H1 (cell line): Measurements from ENCODE around the gene POLR1H. TPM values are rescaled to one million over a fixed set of nuclear protein-coding genes. Genes with fewer than 3 reads are reported as not detected.

Source experiments
- CTCF ChIA-PET: fragments of 300-600 bp; sonication (Branson Sonifier 250); formaldehyde crosslinking; loops from one replicate; lab custom pipeline; 2021; ENCODE audit not compliant: partially characterized antibody; lab: Charles Lee
- POLR2A ChIA-PET: fragments of 300-600 bp; sonication (Branson Sonifier 250); formaldehyde crosslinking; loops from one replicate; lab custom pipeline; 2021; ENCODE audit warnings: inconsistent platforms; ENCODE audit not compliant: partially characterized antibody; lab: Charles Lee
- DNase-seq, 2 experiments: peaks; one replicate each; pipeline versions ENCODE4 v3.0.0 to v3.0.0-alpha.2; 2010 to 2022; ENCODE audit warnings: low spot score in 2 of 2, low read depth in 1 of 2, mixed read lengths in 1 of 2
- FAIRE-seq: peaks from 2 replicates; lab custom pipeline; 2011; peaks lifted over from hg19 to GRCh38; lab: Jason Lieb, UNC
- H2AFZ ChIP-seq: 2 replicates; pipeline ENCODE4 v1.8.1; 2012; ENCODE audit warnings: low read length, inconsistent platforms
- H2AK5ac ChIP-seq: 2 replicates; pipeline ENCODE4 v1.6.1; 2013; ENCODE audit warnings: low read depth, low read length
- H2BK120ac ChIP-seq: replicated peaks from 2 replicates; pipeline ENCODE3; 2013; ENCODE audit warnings: low read depth, low read length, inconsistent platforms
- H2BK12ac ChIP-seq: 2 replicates; pipeline ENCODE4 v1.6.1; 2013; ENCODE audit warnings: low read depth, low read length
- H2BK15ac ChIP-seq: 2 replicates; pipeline ENCODE4 v1.6.1; 2013; ENCODE audit warnings: low read length
- H2BK20ac ChIP-seq: 2 replicates; pipeline ENCODE4 v1.6.1; 2013; ENCODE audit warnings: low read length
- H2BK5ac ChIP-seq: 2 replicates; pipeline ENCODE4 v1.6.1; 2013; ENCODE audit warnings: low read depth, low read length
- H3K14ac ChIP-seq: 2 replicates; pipeline ENCODE4 v1.6.1; 2013; ENCODE audit warnings: inconsistent platforms; ENCODE audit not compliant: insufficient read length
- H3K18ac ChIP-seq: 2 replicates; pipeline ENCODE4 v1.6.1; 2013; ENCODE audit warnings: low read length; ENCODE audit errors: extremely low read depth
- H3K23ac ChIP-seq: 2 replicates; pipeline ENCODE4 v1.6.1; 2013; ENCODE audit warnings: inconsistent platforms; ENCODE audit not compliant: insufficient read length
- H3K23me2 ChIP-seq: 2 replicates; pipeline ENCODE4 v1.6.1; 2013; ENCODE audit warnings: low read depth, low read length
- H3K27ac ChIP-seq: 2 replicates; pipeline ENCODE4 v1.6.1; 2011; ENCODE audit warnings: low read depth, low read length, inconsistent platforms
- H3K27me3 ChIP-seq, 4 experiments: replicated peaks in 1 of 4; 1 replicate in 1 of 4; 2 replicates in 3 of 4; pipeline versions ENCODE4 v1.6.1 to v1.8.1; 2011 to 2013; ENCODE audit warnings: low read length in 3 of 4, mild to moderate bottlenecking in 3 of 4, inconsistent platforms in 2 of 4, mixed read lengths in 2 of 4, moderate library complexity in 1 of 4; ENCODE audit not compliant: control insufficient read depth in 3 of 4, insufficient read depth in 3 of 4; ENCODE audit errors: extremely low read depth in 1 of 4
- H3K36me3 ChIP-seq, 4 experiments: 2 replicates each; pipeline versions ENCODE4 v1.6.1 to v1.8.1; 2011 to 2013; ENCODE audit warnings: mild to moderate bottlenecking in 4 of 4, low read length in 3 of 4, moderate library complexity in 2 of 4, control low read depth in 1 of 4, inconsistent platforms in 1 of 4; ENCODE audit not compliant: insufficient read depth in 4 of 4, control insufficient read depth in 2 of 4
- H3K4ac ChIP-seq: replicated peaks from 2 replicates; pipeline ENCODE3; 2013; ENCODE audit warnings: low read length, low read depth, mixed read lengths, inconsistent platforms; ENCODE audit not compliant: insufficient read length
- H3K4me1 ChIP-seq, 4 experiments: replicated peaks in 1 of 4; 1 replicate in 1 of 4; 2 replicates in 3 of 4; pipeline versions ENCODE4 v1.6.1 to v1.8.1; 2011 to 2013; ENCODE audit warnings: low read length in 3 of 4, inconsistent platforms in 2 of 4, mixed read lengths in 1 of 4; ENCODE audit not compliant: insufficient read depth in 4 of 4, control insufficient read depth in 3 of 4
- H3K4me2 ChIP-seq, 2 experiments: 2 replicates each; pipeline versions ENCODE4 v1.6.1 to v1.8.1; 2011 to 2013; ENCODE audit warnings: low read depth in 2 of 2, low read length in 2 of 2, control low read depth in 1 of 2, inconsistent platforms in 1 of 2, mild to moderate bottlenecking in 1 of 2; ENCODE audit not compliant: insufficient read depth in 1 of 2
- H3K4me3 ChIP-seq, 4 experiments: fragments of 200-600, 300-600 bp in 1 of 4; sonication (generic), shearing (Covaris generic), sonication (Bioruptor Twin) in 1 of 4; 2 replicates each; pipeline versions ENCODE4 v1.5.1 to v1.8.1; 2011 to 2016; ENCODE audit warnings: low read length in 4 of 4, low read depth in 3 of 4, control low read depth in 2 of 4, inconsistent platforms in 2 of 4, mild to moderate bottlenecking in 2 of 4, mixed read lengths in 1 of 4, moderate library complexity in 1 of 4; ENCODE audit not compliant: insufficient read depth in 2 of 4; ENCODE audit errors: extremely low read depth in 1 of 4
- H3K56ac ChIP-seq: replicated peaks from 2 replicates; pipeline ENCODE3; 2013; ENCODE audit warnings: low read depth, mild to moderate bottlenecking, mixed read lengths, low read length, inconsistent platforms; ENCODE audit not compliant: insufficient read length
- H3K79me1 ChIP-seq: 2 replicates; pipeline ENCODE4 v1.6.1; 2013; ENCODE audit warnings: low read depth, low read length, control low read depth
- H3K79me2 ChIP-seq, 2 experiments: 2 replicates each; pipeline versions ENCODE4 v1.6.1 to v1.8.1; 2012 to 2013; ENCODE audit warnings: low read length in 2 of 2, mild to moderate bottlenecking in 2 of 2, inconsistent platforms in 1 of 2; ENCODE audit not compliant: insufficient read depth in 2 of 2, control insufficient read depth in 1 of 2
- H3K9ac ChIP-seq, 4 experiments: replicated peaks in 1 of 4; 1 replicate in 1 of 4; 2 replicates in 3 of 4; pipeline versions ENCODE4 v1.6.1 to v1.8.1; 2011 to 2013; ENCODE audit warnings: low read depth in 3 of 4, low read length in 3 of 4, control low read depth in 2 of 4, mild to moderate bottlenecking in 2 of 4, moderate library complexity in 2 of 4, inconsistent platforms in 1 of 4; ENCODE audit errors: extremely low read depth in 1 of 4
- H3K9me3 ChIP-seq, 2 experiments: 2 replicates each; pipeline versions ENCODE4 v1.6.1 to v1.8.1; 2012 to 2013; ENCODE audit warnings: mild to moderate bottlenecking in 2 of 2, moderate library complexity in 2 of 2, control low read depth in 1 of 2, inconsistent platforms in 1 of 2, low read depth in 1 of 2, low read length in 1 of 2, mixed read lengths in 1 of 2; ENCODE audit not compliant: insufficient read depth in 2 of 2
- H4K20me1 ChIP-seq, 2 experiments: replicated peaks in 1 of 2; 2 replicates each; pipeline versions ENCODE3 to v1.8.1; 2011 to 2013; ENCODE audit warnings: inconsistent platforms in 2 of 2, low read length in 2 of 2, mild to moderate bottlenecking in 1 of 2; ENCODE audit not compliant: insufficient read depth in 2 of 2, control insufficient read depth in 1 of 2
- H4K5ac ChIP-seq: 2 replicates; pipeline ENCODE4 v1.6.1; 2013; ENCODE audit warnings: low read length, low read depth, mixed read lengths, inconsistent platforms; ENCODE audit not compliant: insufficient read length
- H4K8ac ChIP-seq: 2 replicates; pipeline ENCODE4 v1.8.0; 2013; ENCODE audit warnings: mild to moderate bottlenecking, moderate library complexity, low read length, inconsistent platforms; ENCODE audit not compliant: insufficient read depth; ENCODE audit errors: extremely low read depth
- H4K91ac ChIP-seq: replicated peaks from 2 replicates; pipeline ENCODE3; 2013; ENCODE audit warnings: low read length, mixed read lengths, inconsistent platforms; ENCODE audit not compliant: insufficient read length
- BRCA1 ChIP-seq: IDR thresholded peaks from 2 replicates; pipeline ENCODE4 v1.6.1; 2012; ENCODE audit warnings: low read depth, low read length, improper control_type of control experiment
- SP2 ChIP-seq: IDR thresholded peaks from 2 replicates; pipeline ENCODE4 v1.6.1; 2012; ENCODE audit warnings: mild to moderate bottlenecking, low read length, inconsistent platforms
- YY1 ChIP-seq: IDR thresholded peaks from 2 replicates; pipeline ENCODE4 v1.6.1; 2011; ENCODE audit warnings: low read depth, mild to moderate bottlenecking, low read length
- WGBS, 2 experiments: shearing (Covaris generic) in 1 of 2; methylation state at CpG; one replicate each; pipeline versions ENCODE4 v1.1.6 to v1.1.7; 2013 to 2015; ENCODE audit warnings: low lambda C conversion rate in 2 of 2, mixed read lengths in 2 of 2, inconsistent platforms in 1 of 2, low coverage in 1 of 2, missing lambda C conversion rate in 1 of 2; ENCODE audit not compliant: insufficient replicate concordance in 2 of 2, insufficient coverage in 1 of 2, insufficient read length in 1 of 2; ENCODE audit errors: extremely low coverage in 1 of 2, missing lambda C conversion rate in 1 of 2; 5-methylcytosine and 5-hydroxymethylcytosine counted together
- polyA plus RNA-seq, 7 experiments: library from polyadenylated mRNA; depleted of rRNA in 3 of 7; stranded (reverse) in 5 of 7; unstranded in 2 of 7; fragments of >200 nt in 5 of 7; fragments of 200-250 nt in 2 of 7; gene quantifications; 1 replicate in 5 of 7; 2 replicates in 1 of 7; 4 replicates in 1 of 7; pipeline versions ENCODE4 v1.2.1 to v1.2.3, GENCODE V29; 2011 to 2013; ENCODE audit warnings: missing spikeins in 2 of 7, mixed read lengths in 2 of 7
- total RNA-seq: library from RNA; stranded (reverse); fragmentation: NEBNext Ultra II Directional; extraction: Animal tissue kit (Norgen Biotek cat#: 25700); gene quantifications from 2 replicates; pipeline ENCODE4 v1.2.1, GENCODE V29; 2021

POLR1H gene
- total and polyA plus RNA-seq, 2 of the 8 experiments (the other 6 are each of a cell fraction or from before 2014, with no cell fraction given), result 31.5 to 82.2 TPM

DNA sequence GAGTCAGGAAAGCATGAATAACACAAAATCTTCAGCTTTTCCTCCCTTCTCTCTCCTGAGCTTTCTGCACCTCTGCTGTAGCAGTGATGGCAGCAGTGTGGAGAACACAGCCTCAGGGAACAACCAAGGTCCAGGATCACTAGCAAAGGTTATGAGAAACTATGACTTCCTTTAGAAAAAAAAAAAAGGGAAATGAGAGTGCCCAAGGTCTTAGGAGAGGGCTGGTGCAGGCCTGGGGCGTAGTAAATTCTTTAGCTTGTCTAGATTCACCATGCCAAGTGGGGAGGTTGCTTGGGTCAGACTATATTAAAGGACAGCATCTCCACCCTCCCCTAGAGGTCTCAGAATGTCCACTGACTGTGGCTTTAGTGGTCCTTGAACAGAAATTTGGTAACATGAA lies 40.4 kb upstream of the POLR1H start:
- H3K4ac ChIP-seq, result no peak overlapping the region
- H4K20me1 ChIP-seq, result no peaks in the 10 kb centered on the region
- no peak overlapping the region for H2AK5ac ChIP-seq
- no peak overlapping the region for H3K9ac ChIP-seq
- no peak overlapping the region for H2BK5ac ChIP-seq
- POLR2A ChIA-PET, result interaction anchor here (1.1 kb wide), 1 partner anchor 40 kb away, joined by 3 read pairs; the partner anchor contains the start of gene POLR1H
- no peak overlapping the region for H2AFZ ChIP-seq
- H3K36me3 ChIP-seq, result no peaks in the 10 kb centered on the region
- H2BK120ac ChIP-seq, result no peak overlapping the region
- H3K4me2 ChIP-seq, result no peak overlapping the region
- H3K9me3 ChIP-seq, result no peaks in the 10 kb centered on the region
- no peak overlapping the region for H2BK12ac ChIP-seq
- H3K27me3 ChIP-seq, result no peaks in the 10 kb centered on the region; a peak in 1 of 7 replicates
- H3K4me1 ChIP-seq, result no peaks in the 10 kb centered on the region
- H2BK20ac ChIP-seq, result no peak overlapping the region
- TF ChIP-seq YY1 (no peak), SP2 (no peak), BRCA1 (no peak)
- FAIRE-seq, result no peak
- no peak overlapping the region for H3K27ac ChIP-seq
- no peaks in the 10 kb centered on the region for H3K79me2 ChIP-seq
- H4K91ac ChIP-seq, result no peak overlapping the region
- H3K14ac ChIP-seq, result no peak overlapping the region
- DNase-seq, result no peak
- no peaks in the 10 kb centered on the region for H3K79me1 ChIP-seq
- no peak overlapping the region for H3K56ac ChIP-seq
- no peaks in the 10 kb centered on the region; the same call in 1 of the 2 replicates for H3K23me2 ChIP-seq
- H2BK15ac ChIP-seq, result no peak overlapping the region
- H4K8ac ChIP-seq, result no peak overlapping the region
- H3K23ac ChIP-seq, result no peak overlapping the region
- H3K4me3 ChIP-seq, result no peak overlapping the region
- 40% methylated on average over 1 of the region's 1 CpG; no CpG with 5 or more reads in 1 of the 2 experiments for WGBS, 2 experiments
- no peak overlapping the region for H3K18ac ChIP-seq
- H4K5ac ChIP-seq, result no peak overlapping the region
- CTCF ChIA-PET, result interaction anchor here (1.7 kb wide), 1 partner anchor 173 kb away, joined by 8 read pairs; no protein-coding TSS in a partner anchor
